HepG2 (cell line): Measurements from ENCODE around the gene IFIT2. TPM values are rescaled to one million over a fixed set of nuclear protein-coding genes. Genes with fewer than 3 reads are reported as not detected.

Experiments used
- ATAC-seq: fragments of 200-7000 bp; cut with Tn5 transposase; 3 replicates; pipeline ENCODE4 v1.9.1; 2020; ENCODE audit warnings: mild to moderate bottlenecking, moderate library complexity
- BruUV-seq: library from RNA; stranded (reverse); fragments of 400-500 nt; replicated peaks from 2 replicates; lab custom pipeline; 2021; lab: Mats Ljungman, UMichigan
- CTCF ChIA-PET: fragments of 300-600 bp; formaldehyde crosslinking; extraction: SDS; loops from one replicate; lab custom pipeline; 2021; ENCODE audit warnings: low total read pairs, inconsistent platforms, low intra/inter-chr PET ratio; lab: Yijun Ruan, JAX
- POLR2A ChIA-PET: fragments of 350-600 bp; sonication (Branson Sonifier 250); formaldehyde crosslinking; loops from one replicate; lab custom pipeline; 2020; ENCODE audit warnings: antibody characterized with exemption, inconsistent platforms; lab: Yijun Ruan, JAX
- DNase-seq: peaks from one replicate; pipeline ENCODE4 v3.0.0-alpha.2; 2015; ENCODE audit warnings: low spot score
- FAIRE-seq: peaks from 3 replicates; lab custom pipeline; 2011; peaks lifted over from hg19 to GRCh38; lab: Jason Lieb, UNC
- H2AFZ ChIP-seq: one replicate; pipeline ENCODE4 v1.6.1; 2011; ENCODE audit warnings: low read length, inconsistent platforms
- H3K27ac ChIP-seq: fragments of 300-600 bp; 3 replicates; pipeline ENCODE4 v1.8.0; 2011; ENCODE audit warnings: mixed run types, mild to moderate bottlenecking, mixed read lengths, low read length, inconsistent platforms; ENCODE audit not compliant: insufficient read depth; ENCODE audit errors: extremely low read length
- H3K27me3 ChIP-seq, 2 experiments: fragments of 200-600 bp in 1 of 2; 2 replicates in 1 of 2; 3 replicates in 1 of 2; pipeline versions ENCODE4 v1.6.0 to v1.8.0; 2011; ENCODE audit warnings: low read length in 2 of 2, mild to moderate bottlenecking in 2 of 2, moderate library complexity in 2 of 2, inconsistent platforms in 1 of 2; ENCODE audit not compliant: insufficient read depth in 2 of 2, control insufficient read depth in 1 of 2
- H3K36me3 ChIP-seq, 2 experiments: fragments of 200-600 bp in 1 of 2; replicated peaks in 1 of 2; 2 replicates in 1 of 2; 3 replicates in 1 of 2; pipeline versions ENCODE4 v1.5.1 to v1.8.0; 2011; ENCODE audit warnings: low read length in 2 of 2, inconsistent platforms in 1 of 2; ENCODE audit not compliant: insufficient read depth in 2 of 2, control insufficient read depth in 1 of 2
- H3K4me1 ChIP-seq: 2 replicates; pipeline ENCODE4 v1.5.1; 2012; ENCODE audit warnings: low read length, inconsistent platforms; ENCODE audit not compliant: insufficient read depth
- H3K4me2 ChIP-seq: 2 replicates; pipeline ENCODE4 v1.6.0; 2011; ENCODE audit warnings: low read depth, low read length, inconsistent platforms
- H3K4me3 ChIP-seq, 3 experiments: fragments of 200-600 bp in 1 of 3; sonication (generic), shearing (Covaris generic) in 1 of 3; replicated peaks in 1 of 3; 2 replicates each; pipeline ENCODE4 v1.5.1; 2011 to 2016; ENCODE audit warnings: low read length in 3 of 3, inconsistent platforms in 2 of 3, low read depth in 2 of 3, mild to moderate bottlenecking in 2 of 3, control low read depth in 1 of 3, mixed read lengths in 1 of 3; ENCODE audit not compliant: insufficient read depth in 1 of 3
- H3K79me2 ChIP-seq: one replicate; pipeline ENCODE4 v1.6.1; 2011; ENCODE audit warnings: low read length, inconsistent platforms; ENCODE audit not compliant: insufficient read depth
- H3K9ac ChIP-seq: 2 replicates; pipeline ENCODE4 v1.6.0; 2011; ENCODE audit warnings: mild to moderate bottlenecking, low read depth, low read length, inconsistent platforms; ENCODE audit not compliant: insufficient read depth
- H3K9me3 ChIP-seq: 2 replicates; pipeline ENCODE4 v1.5.1; 2012; ENCODE audit warnings: mild to moderate bottlenecking, low read length
- H4K20me1 ChIP-seq: 2 replicates; pipeline ENCODE4 v1.6.0; 2011; ENCODE audit warnings: inconsistent platforms, mild to moderate bottlenecking, low read length, moderate library complexity; ENCODE audit not compliant: insufficient read depth
- ATF2 ChIP-seq: sonication (generic); formaldehyde crosslinking; IDR thresholded peaks from 2 replicates; pipeline ENCODE4 v1.4.0; 2020; ENCODE audit warnings: missing genetic modification reagents
- CBFB ChIP-seq: sonication (generic); formaldehyde crosslinking; IDR thresholded peaks from 2 replicates; pipeline ENCODE4 v1.4.0; 2020; ENCODE audit warnings: missing genetic modification reagents
- FOXP4 ChIP-seq: sonication (generic); formaldehyde crosslinking; IDR thresholded peaks from 2 replicates; pipeline ENCODE4 v1.4.0; 2020; ENCODE audit warnings: missing genetic modification reagents
- FUBP1 ChIP-seq: sonication (generic); formaldehyde crosslinking; IDR thresholded peaks from 2 replicates; pipeline ENCODE4 v1.5.1; 2020; ENCODE audit warnings: missing genetic modification reagents, mild to moderate bottlenecking, borderline replicate concordance
- NRL ChIP-seq: sonication (generic); formaldehyde crosslinking; IDR thresholded peaks from 2 replicates; pipeline ENCODE4 v1.5.0; 2020; ENCODE audit warnings: missing genetic modification reagents, mild to moderate bottlenecking, moderate library complexity, borderline replicate concordance
- PRMT3 ChIP-seq: sonication (generic); formaldehyde crosslinking; IDR thresholded peaks from 2 replicates; pipeline ENCODE4 v1.8.1; 2022; ENCODE audit warnings: low read depth, mild to moderate bottlenecking, moderate library complexity, missing genetic modification reagents, borderline replicate concordance
- RNF2 ChIP-seq: fragments of 450-650 bp; conservative IDR thresholded peaks from 2 replicates; pipeline ENCODE4 v1.6.1; 2016; ENCODE audit warnings: low read depth
- SNAPC5 ChIP-seq: sonication (generic); formaldehyde crosslinking; IDR thresholded peaks from 2 replicates; pipeline ENCODE4 v1.8.1; 2023; ENCODE audit warnings: mild to moderate bottlenecking, missing genetic modification reagents, borderline replicate concordance
- WIZ ChIP-seq: sonication (generic); formaldehyde crosslinking; IDR thresholded peaks from 2 replicates; pipeline ENCODE4 v1.5.1; 2020; ENCODE audit warnings: mild to moderate bottlenecking, missing genetic modification reagents
- ZMYM3 ChIP-seq: sonication (generic); formaldehyde crosslinking; IDR thresholded peaks from 2 replicates; pipeline ENCODE4 v1.5.1; 2020; ENCODE audit warnings: mild to moderate bottlenecking, missing genetic modification reagents
- ZNF446 ChIP-seq: sonication (generic); formaldehyde crosslinking; IDR thresholded peaks from 2 replicates; pipeline ENCODE4 v1.5.0; 2020; ENCODE audit warnings: mild to moderate bottlenecking, missing genetic modification reagents
- WGBS: methylation state at CpG from one replicate; pipeline ENCODE4 v1.1.6; 2017; ENCODE audit warnings: low lambda C conversion rate; 5-methylcytosine and 5-hydroxymethylcytosine counted together
- in situ Hi-C: cut with HindIII; loops from 2 replicates; pipeline ENCODE4 v1.10.0; 2017; ENCODE audit warnings: low pct_unique_long_range_greater_than_20kb; ENCODE audit not compliant: extremely low pct_ligation_motif_present
- intact Hi-C: fragments of 100-400 bp; cut with micrococcal nuclease; formaldehyde crosslinking; loops from one replicate; pipeline ENCODE4 v1.10.0; 2022; ENCODE audit not compliant: unreplicated experiment
- polyA plus RNA-seq, 8 experiments: library from polyadenylated mRNA; depleted of rRNA in 3 of 8; stranded (reverse) in 7 of 8; unstranded in 1 of 8; fragments of >200 nt; fragmentation: Illumina TruSeq in 4 of 8; extraction: Trizol in 4 of 8; gene quantifications; 2 replicates each; pipeline versions ENCODE4 v1.2.1 to v1.2.3, GENCODE V29; 2011 to 2016; ENCODE audit warnings: low read depth in 4 of 8, missing spikeins in 1 of 8, mixed read lengths in 1 of 8; ENCODE audit not compliant: insufficient read depth in 1 of 8
- total RNA-seq, 5 experiments: library from RNA; depleted of rRNA; stranded (reverse); fragments of >200 nt; fragmentation: Illumina TruSeq; extraction: Trizol; gene quantifications; 2 replicates each; pipeline ENCODE4 v1.2.3, GENCODE V29; 2016; ENCODE audit warnings: low read depth in 1 of 5
- TF ChIP-seq, protein P1 (sequence below): IDR thresholded peaks from 2 replicates; pipeline ENCODE4 v1.6.1; 2012; ENCODE audit warnings: low read length, improper control_type of control experiment

IFIT2 gene
- total and polyA plus RNA-seq, 2 of the 13 experiments (the other 11 are each of a cell fraction or from before 2014, with no cell fraction given) = 0.04 to 0.15 TPM

DNA sequence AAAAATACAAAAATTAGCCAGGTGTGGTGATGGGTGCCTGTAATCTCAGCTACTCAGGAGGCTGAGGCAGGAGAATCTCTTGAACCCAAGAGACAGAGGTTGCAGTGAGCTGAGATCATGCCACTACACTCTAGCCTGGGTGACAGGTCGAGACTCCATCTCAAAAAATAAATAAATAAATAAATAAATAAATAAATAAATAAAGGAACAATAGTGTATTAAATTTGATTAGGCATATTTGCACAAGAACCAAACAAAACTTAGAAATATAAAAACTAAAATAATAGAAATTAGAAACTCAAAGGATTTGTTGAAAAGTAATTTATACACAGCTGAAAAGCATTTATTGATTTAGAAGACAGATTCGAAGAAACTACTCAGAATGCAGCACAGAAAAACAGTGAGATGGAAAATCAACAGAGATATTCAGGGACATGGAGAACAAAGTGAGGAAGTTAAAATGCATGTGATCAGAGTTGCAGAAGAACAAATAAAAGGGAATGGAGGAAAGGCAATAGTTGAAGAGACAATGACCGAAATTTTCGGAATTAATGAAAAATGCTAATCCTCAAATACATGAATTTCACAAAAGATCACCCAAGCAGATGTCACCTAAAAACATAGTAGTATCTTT lies 43.6 kb downstream of the IFIT2 start:
- H2AFZ ChIP-seq = no peak overlapping the region

More for the DNA sequence above, 43.6 kb downstream of the IFIT2 start:
- Histone ChIP-seq H3K4me3 (no peak overlapping the region), H3K27ac (no peak overlapping the region), H3K4me1 (peaks cover 49% of the 10 kb centered on the region), H3K79me2 (no peaks in the 10 kb centered on the region), H3K9me3 (no peaks in the 10 kb centered on the region), H3K9ac (no peak overlapping the region), H3K36me3 (no peaks in the 10 kb centered on the region), H4K20me1 (no peaks in the 10 kb centered on the region), H3K4me2 (no peak overlapping the region), H3K27me3 (no peaks in the 10 kb centered on the region)
- intact Hi-C loops = no loop called here
- POLR2A ChIA-PET = interaction anchor here (2.0 kb wide), 1 partner anchor 13 kb away, joined by 8 read pairs; no protein-coding TSS in a partner anchor
- 89% methylated on average over 4 of the region's 4 CpGs for WGBS
- FAIRE-seq = no peak
- no peak for ATAC-seq
- no TSS peak for BruUV-seq
- in situ Hi-C loops = no loop called here
- CTCF ChIA-PET = no interaction called here
- no peak for DNase-seq
- TF ChIP-seq WIZ (CRISPR knock-in tag) (no peak), ZMYM3 (CRISPR knock-in tag) (no peak), NRL (CRISPR knock-in tag) (no peak), SNAPC5 (CRISPR knock-in tag) (no peak), CBFB (CRISPR knock-in tag) (no peak), PRMT3 (CRISPR knock-in tag) (no peak), FOXP4 (CRISPR knock-in tag) (no peak), FUBP1 (CRISPR knock-in tag) (no peak), RNF2 (no peak), ZNF446 (CRISPR knock-in tag) (no peak), ATF2 (CRISPR knock-in tag) (no peak)
- TF ChIP-seq, protein P1, sequence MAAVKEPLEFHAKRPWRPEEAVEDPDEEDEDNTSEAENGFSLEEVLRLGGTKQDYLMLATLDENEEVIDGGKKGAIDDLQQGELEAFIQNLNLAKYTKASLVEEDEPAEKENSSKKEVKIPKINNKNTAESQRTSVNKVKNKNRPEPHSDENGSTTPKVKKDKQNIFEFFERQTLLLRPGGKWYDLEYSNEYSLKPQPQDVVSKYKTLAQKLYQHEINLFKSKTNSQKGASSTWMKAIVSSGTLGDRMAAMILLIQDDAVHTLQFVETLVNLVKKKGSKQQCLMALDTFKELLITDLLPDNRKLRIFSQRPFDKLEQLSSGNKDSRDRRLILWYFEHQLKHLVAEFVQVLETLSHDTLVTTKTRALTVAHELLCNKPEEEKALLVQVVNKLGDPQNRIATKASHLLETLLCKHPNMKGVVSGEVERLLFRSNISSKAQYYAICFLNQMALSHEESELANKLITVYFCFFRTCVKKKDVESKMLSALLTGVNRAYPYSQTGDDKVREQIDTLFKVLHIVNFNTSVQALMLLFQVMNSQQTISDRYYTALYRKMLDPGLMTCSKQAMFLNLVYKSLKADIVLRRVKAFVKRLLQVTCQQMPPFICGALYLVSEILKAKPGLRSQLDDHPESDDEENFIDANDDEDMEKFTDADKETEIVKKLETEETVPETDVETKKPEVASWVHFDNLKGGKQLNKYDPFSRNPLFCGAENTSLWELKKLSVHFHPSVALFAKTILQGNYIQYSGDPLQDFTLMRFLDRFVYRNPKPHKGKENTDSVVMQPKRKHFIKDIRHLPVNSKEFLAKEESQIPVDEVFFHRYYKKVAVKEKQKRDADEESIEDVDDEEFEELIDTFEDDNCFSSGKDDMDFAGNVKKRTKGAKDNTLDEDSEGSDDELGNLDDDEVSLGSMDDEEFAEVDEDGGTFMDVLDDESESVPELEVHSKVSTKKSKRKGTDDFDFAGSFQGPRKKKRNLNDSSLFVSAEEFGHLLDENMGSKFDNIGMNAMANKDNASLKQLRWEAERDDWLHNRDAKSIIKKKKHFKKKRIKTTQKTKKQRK = no peak
